ENCODE data around the gene TMEM244. TPM values are rescaled to one million over a fixed set of nuclear protein-coding genes. Genes with fewer than 3 reads are reported as not detected.
"Not testable (repeated sequence)": the region's sequence is repeated elsewhere in the genome, so short reads cannot be mapped to it uniquely, and the experiment has no call there.

The TMEM244 gene
- total RNA-seq, 4 donors from 2014 or later, result not detected

DNA sequence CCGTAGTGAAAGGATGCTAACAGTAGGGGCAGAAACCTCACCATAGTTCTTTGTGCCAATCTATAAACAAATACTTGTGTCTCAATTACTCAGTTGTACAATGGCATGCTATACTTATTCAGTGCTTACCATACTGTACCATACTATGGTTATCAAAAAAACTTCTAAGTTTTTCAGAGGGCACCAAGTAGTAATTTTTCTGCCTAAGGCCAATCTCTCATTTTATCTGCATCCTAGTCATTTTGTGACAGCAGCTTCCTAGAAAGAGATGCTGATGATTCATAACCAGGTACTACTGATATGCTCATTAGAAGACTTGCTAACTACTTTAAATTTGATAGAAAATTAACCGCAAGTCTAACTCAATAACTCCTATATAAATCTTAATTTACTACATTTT, 42.9 kb downstream of the TMEM244 start:
- H3K9me3 ChIP-seq, result no peaks in the 10 kb centered on the region
- H3K4me1 ChIP-seq, result no peaks in the 10 kb centered on the region
- no peak for DNase-seq
- no peaks in the 10 kb centered on the region for H3K27me3 ChIP-seq
- in situ Hi-C loops (cut with MboI; ENCODE audit: low sequenced_read_pairs in 4 of 4), result no loop called here
- no peak for ATAC-seq
- TF ChIP-seq, protein P1, sequence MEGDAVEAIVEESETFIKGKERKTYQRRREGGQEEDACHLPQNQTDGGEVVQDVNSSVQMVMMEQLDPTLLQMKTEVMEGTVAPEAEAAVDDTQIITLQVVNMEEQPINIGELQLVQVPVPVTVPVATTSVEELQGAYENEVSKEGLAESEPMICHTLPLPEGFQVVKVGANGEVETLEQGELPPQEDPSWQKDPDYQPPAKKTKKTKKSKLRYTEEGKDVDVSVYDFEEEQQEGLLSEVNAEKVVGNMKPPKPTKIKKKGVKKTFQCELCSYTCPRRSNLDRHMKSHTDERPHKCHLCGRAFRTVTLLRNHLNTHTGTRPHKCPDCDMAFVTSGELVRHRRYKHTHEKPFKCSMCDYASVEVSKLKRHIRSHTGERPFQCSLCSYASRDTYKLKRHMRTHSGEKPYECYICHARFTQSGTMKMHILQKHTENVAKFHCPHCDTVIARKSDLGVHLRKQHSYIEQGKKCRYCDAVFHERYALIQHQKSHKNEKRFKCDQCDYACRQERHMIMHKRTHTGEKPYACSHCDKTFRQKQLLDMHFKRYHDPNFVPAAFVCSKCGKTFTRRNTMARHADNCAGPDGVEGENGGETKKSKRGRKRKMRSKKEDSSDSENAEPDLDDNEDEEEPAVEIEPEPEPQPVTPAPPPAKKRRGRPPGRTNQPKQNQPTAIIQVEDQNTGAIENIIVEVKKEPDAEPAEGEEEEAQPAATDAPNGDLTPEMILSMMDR (IDR thresholded peaks at IDR 0.05 in 4 of 5, conservative IDR thresholded peaks at IDR 0.05 in 1 of 5), result no peak
- no peak for TF ChIP-seq POLR2A (IDR thresholded peaks at IDR 0.05)
- intact Hi-C loops (cut with DNase I; ENCODE audit: low total_unique reads), result no loop called here
- H3K27ac ChIP-seq, result no peak overlapping the region
- no peak overlapping the region for H3K4me3 ChIP-seq
- no peaks in the 10 kb centered on the region for H3K36me3 ChIP-seq

DNA sequence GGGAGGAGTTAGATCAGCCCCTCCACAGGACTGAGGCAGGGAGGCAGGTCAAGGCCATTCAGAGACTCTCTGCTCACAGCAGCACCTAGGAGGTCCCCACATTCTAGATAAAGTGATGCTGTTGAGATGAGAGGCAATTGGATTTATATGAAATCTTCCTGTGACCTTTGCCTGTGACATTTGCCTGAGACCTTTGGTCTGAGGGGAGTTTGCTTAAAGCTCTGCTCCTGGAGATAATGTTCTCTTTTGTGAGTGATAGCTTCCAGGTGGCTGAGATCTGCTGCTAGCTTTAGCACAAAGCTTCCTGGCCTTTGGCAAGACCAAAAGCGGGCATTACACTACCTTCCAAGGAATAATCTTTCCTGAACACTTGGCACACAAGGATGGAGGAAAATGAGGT, 43.3 kb downstream of the TMEM244 start:
- Histone ChIP-seq H3K9me3 (no peaks in the 10 kb centered on the region), H3K4me1 (no peaks in the 10 kb centered on the region), H3K36me3 (no peaks in the 10 kb centered on the region), H3K27me3 (no peaks in the 10 kb centered on the region), H3K27ac (no peak overlapping the region), H3K4me3 (no peak overlapping the region)
- DNase-seq (no peak), ATAC-seq (no peak)
- TF ChIP-seq, protein P1 (IDR thresholded peaks at IDR 0.05 in 4 of 5, conservative IDR thresholded peaks at IDR 0.05 in 1 of 5), result no peak
- no peak for TF ChIP-seq POLR2A (IDR thresholded peaks at IDR 0.05)
- in situ Hi-C loops (cut with MboI; ENCODE audit: low sequenced_read_pairs in 4 of 4) (no loop called here), intact Hi-C loops (cut with DNase I; ENCODE audit: low total_unique reads) (no loop called here)

DNA sequence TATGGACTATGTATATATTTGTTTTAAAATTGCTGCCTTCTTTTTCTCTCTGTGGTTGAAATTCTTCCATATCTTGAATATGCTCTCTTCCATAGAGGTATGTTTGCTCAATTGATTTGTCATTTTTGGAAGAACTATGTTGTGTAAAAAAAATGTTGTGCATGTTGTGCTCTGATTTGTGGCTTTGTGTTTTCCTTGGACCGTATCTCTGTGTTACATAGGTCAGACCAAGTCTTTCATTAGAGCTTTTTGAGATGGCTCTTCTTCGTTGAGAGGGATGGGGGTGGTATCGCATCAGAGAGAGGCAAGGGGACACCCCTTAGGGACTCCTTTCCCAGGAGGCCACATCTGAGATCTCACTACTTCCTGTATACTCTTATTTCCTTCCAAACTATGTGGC, 43.8 kb downstream of the TMEM244 start:
- Histone ChIP-seq H3K4me1 (no peaks in the 10 kb centered on the region), H3K27me3 (no peaks in the 10 kb centered on the region), H3K27ac (no peak overlapping the region), H3K4me3 (no peak overlapping the region), H3K9me3 (no peaks in the 10 kb centered on the region), H3K36me3 (no peaks in the 10 kb centered on the region)
- in situ Hi-C loops (cut with MboI; ENCODE audit: low sequenced_read_pairs in 4 of 4), result no loop called here
- no peak for DNase-seq
- TF ChIP-seq, protein P1 (IDR thresholded peaks at IDR 0.05 in 4 of 5, conservative IDR thresholded peaks at IDR 0.05 in 1 of 5), result no peak
- TF ChIP-seq POLR2A (IDR thresholded peaks at IDR 0.05), result no peak
- intact Hi-C loops (cut with DNase I; ENCODE audit: low total_unique reads), result no loop called here
- no peak for ATAC-seq

DNA sequence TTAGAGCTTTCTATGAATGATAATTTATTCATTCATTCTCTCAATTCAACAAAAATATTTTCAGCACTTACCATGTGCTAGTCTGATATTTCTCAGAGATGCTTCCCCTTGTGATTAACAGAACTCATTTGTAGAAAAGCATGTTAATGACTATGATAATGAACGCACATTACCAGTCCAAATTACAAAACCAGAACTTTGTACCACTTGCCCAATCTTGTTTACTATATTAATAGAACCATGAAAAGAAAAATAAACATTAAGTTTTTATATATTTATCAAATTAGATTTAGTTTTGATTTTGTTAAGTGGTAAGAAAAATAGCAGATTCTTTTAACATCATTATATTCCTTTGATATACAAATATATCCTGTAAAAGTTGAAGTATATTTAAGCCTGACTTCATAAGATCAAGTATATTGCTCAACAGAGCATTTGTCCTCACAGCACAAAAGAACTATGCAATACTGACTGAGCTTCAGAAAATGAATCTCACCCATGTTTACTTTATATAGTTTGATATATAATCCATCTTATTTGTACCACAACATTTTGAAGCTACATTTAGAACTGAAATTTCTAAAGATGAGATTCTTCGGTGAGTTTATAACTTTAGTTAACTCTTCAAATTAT, 48.9 kb downstream of the TMEM244 start:
- Histone ChIP-seq H3K36me3 (no peaks in the 10 kb centered on the region), H3K9me3 (no peaks in the 10 kb centered on the region), H3K27me3 (no peaks in the 10 kb centered on the region), H3K27ac (no peak overlapping the region), H3K4me1 (no peaks in the 10 kb centered on the region), H3K4me3 (no peak overlapping the region)
- DNase-seq, result no peak
- in situ Hi-C loops (cut with MboI; ENCODE audit: low sequenced_read_pairs in 4 of 4), result no loop called here
- intact Hi-C loops (cut with DNase I; ENCODE audit: low total_unique reads), result no loop called here
- no peak for TF ChIP-seq POLR2A (IDR thresholded peaks at IDR 0.05)
- TF ChIP-seq, protein P1 (IDR thresholded peaks at IDR 0.05 in 4 of 5, conservative IDR thresholded peaks at IDR 0.05 in 1 of 5), result no peak
- ATAC-seq, result no peak

DNA sequence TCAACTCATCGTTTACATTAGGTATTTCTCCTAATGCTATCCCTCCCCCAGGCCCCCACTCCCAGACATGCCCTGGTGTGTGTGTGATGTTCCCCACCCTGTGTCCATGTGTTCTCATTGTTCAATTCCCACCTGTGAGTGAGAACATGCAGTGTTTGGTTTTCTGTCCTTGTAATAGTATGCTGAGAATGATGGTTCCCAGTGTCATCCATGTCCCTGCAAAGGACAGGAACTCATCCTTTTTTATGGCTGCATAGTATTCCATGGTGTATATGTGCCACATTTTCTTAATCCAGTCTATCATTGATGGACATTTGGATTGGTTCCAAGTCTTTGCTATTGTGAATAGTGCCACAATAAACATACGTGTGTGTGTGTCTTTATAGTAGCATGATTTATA, 54.0 kb downstream of the TMEM244 start:
- in situ Hi-C loops (cut with MboI; ENCODE audit: low sequenced_read_pairs in 4 of 4); H3K9me3 ChIP-seq; H3K27ac ChIP-seq; H3K4me1 ChIP-seq; ATAC-seq; H3K27me3 ChIP-seq; H3K36me3 ChIP-seq; DNase-seq; intact Hi-C loops (cut with DNase I; ENCODE audit: low total_unique reads); H3K4me3 ChIP-seq: not testable (repeated sequence)

DNA sequence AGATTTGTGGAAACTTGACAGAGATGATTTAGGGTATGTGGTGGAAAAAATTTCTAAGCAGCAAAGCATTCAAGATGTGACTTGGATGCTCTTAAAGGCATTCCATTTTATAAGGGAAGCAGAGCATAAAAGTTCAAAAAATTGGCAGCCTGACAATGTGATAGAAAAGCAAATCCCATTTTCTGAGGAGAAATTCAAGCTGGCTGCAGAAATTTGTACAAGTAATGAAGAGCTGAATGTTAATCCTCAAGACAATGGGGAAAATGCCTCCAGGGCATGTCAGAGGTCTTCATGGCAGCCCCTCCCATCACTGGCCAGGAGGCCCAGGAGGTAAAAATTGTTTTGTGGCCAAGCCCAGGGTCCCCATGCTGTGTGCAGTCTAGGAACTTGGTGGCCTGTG, 58.2 kb downstream of the TMEM244 start:
- H3K4me3 ChIP-seq; ATAC-seq; H3K27me3 ChIP-seq; H3K4me1 ChIP-seq; H3K27ac ChIP-seq; intact Hi-C loops (cut with DNase I; ENCODE audit: low total_unique reads); in situ Hi-C loops (cut with MboI; ENCODE audit: low sequenced_read_pairs in 4 of 4); DNase-seq; H3K9me3 ChIP-seq; H3K36me3 ChIP-seq: not testable (repeated sequence)

All from gastrocnemius medialis (tissue), 4 donors.